ENCODE measurements around the gene GBE1.

Gene GBE1

GRCh38 chr3:81699536-81700320 lies 61.7 kb downstream of the GBE1 start:
- no peak for TF ChIP-seq CTCF (IDR thresholded peaks at IDR 0.05; ENCODE audit: low read depth, low read length, missing control alignments)
- H3K27ac ChIP-seq: no peak overlapping the region
- H3K27me3 ChIP-seq (replicated peaks): no peaks in the 10 kb centered on the region
- no peak for DNase-seq
- H3K36me3 ChIP-seq (replicated peaks): no peaks in the 10 kb centered on the region
- in situ Hi-C loops (cut with HindIII; ENCODE audit: low pct_ligation_motif_present, low sequenced_read_pairs): no loop called here
- no peak overlapping the region for H3K4me3 ChIP-seq (ENCODE audit: low read depth, low read length)

GRCh38 chr3:81696090-81696489 lies 65.4 kb downstream of the GBE1 start:
- H3K4me3 ChIP-seq (ENCODE audit: low read depth, low read length): no peak overlapping the region
- no peaks in the 10 kb centered on the region for H3K36me3 ChIP-seq (replicated peaks)
- H3K27ac ChIP-seq: no peak overlapping the region
- in situ Hi-C loops (cut with HindIII; ENCODE audit: low pct_ligation_motif_present, low sequenced_read_pairs): no loop called here
- no peaks in the 10 kb centered on the region for H3K27me3 ChIP-seq (replicated peaks)
- TF ChIP-seq CTCF (IDR thresholded peaks at IDR 0.05; ENCODE audit: low read depth, low read length, missing control alignments): no peak
- DNase-seq: no peak

- no peak overlapping the region for H3K4me3 ChIP-seq (ENCODE audit: low read depth, low read length)
- DNase-seq: no peak
- no peaks in the 10 kb centered on the region for H3K27me3 ChIP-seq (replicated peaks)
- H3K36me3 ChIP-seq (replicated peaks): no peaks in the 10 kb centered on the region
- in situ Hi-C loops (cut with HindIII; ENCODE audit: low pct_ligation_motif_present, low sequenced_read_pairs): no loop called here
- no peak overlapping the region for H3K27ac ChIP-seq
- no peak for TF ChIP-seq CTCF (IDR thresholded peaks at IDR 0.05; ENCODE audit: low read depth, low read length, missing control alignments)
These were observed 66.1 kb downstream of the GBE1 start for GRCh38 chr3:81695302-81695701.

- in situ Hi-C loops (cut with HindIII; ENCODE audit: low pct_ligation_motif_present, low sequenced_read_pairs): no loop called here
- Histone ChIP-seq H3K36me3 (replicated peaks) (no peaks in the 10 kb centered on the region), H3K27me3 (replicated peaks) (no peaks in the 10 kb centered on the region), H3K4me3 (ENCODE audit: low read depth, low read length) (no peak overlapping the region), H3K27ac (no peak overlapping the region)
- TF ChIP-seq CTCF (IDR thresholded peaks at IDR 0.05; ENCODE audit: low read depth, low read length, missing control alignments): no peak
- no peak for DNase-seq
These were observed 66.8 kb downstream of the GBE1 start for GRCh38 chr3:81694662-81695061.

GRCh38 chr3:81692766-81693165 lies 68.7 kb downstream of the GBE1 start:
- no peak overlapping the region for H3K4me3 ChIP-seq (ENCODE audit: low read depth, low read length)
- H3K27me3 ChIP-seq (replicated peaks): no peaks in the 10 kb centered on the region
- no peak overlapping the region for H3K27ac ChIP-seq
- no peak for DNase-seq
- H3K36me3 ChIP-seq (replicated peaks): no peaks in the 10 kb centered on the region
- no peak for TF ChIP-seq CTCF (IDR thresholded peaks at IDR 0.05; ENCODE audit: low read depth, low read length, missing control alignments)
- in situ Hi-C loops (cut with HindIII; ENCODE audit: low pct_ligation_motif_present, low sequenced_read_pairs): no loop called here

GRCh38 chr3:81689617-81690016 lies 71.8 kb downstream of the GBE1 start:
- H3K4me3 ChIP-seq (ENCODE audit: low read depth, low read length): no peak overlapping the region
- no peak for TF ChIP-seq CTCF (IDR thresholded peaks at IDR 0.05; ENCODE audit: low read depth, low read length, missing control alignments)
- no peaks in the 10 kb centered on the region for H3K36me3 ChIP-seq (replicated peaks)
- DNase-seq: no peak
- in situ Hi-C loops (cut with HindIII; ENCODE audit: low pct_ligation_motif_present, low sequenced_read_pairs): no loop called here
- no peak overlapping the region for H3K27ac ChIP-seq
- H3K27me3 ChIP-seq (replicated peaks): no peaks in the 10 kb centered on the region
